ENCODE results near the gene UNKL. TPM values are rescaled to one million over a fixed set of nuclear protein-coding genes. Genes with fewer than 3 reads are reported as not detected.

The UNKL gene
- total RNA-seq, 1 experiment from 2014 or later, result 32.0 TPM

DNA sequence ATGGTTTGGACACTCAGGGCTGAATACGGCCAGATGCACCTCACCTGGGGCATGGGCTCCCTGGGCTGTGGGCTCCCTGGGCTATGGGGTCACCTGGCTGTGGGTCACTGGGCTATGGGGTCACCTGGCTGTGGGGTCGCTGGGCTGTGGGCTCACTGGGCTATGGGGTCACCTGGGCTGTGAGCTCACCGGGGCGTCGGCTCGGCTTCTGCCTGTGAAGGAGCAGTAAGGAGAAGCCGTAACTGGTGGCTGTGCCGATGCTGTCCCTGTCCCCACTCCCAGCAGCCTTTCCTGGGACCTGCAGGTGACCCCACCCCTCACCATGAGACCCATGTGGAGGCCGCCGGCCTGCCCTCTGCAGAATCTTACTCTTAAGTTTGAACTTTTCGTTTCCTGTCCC lies 14.5 kb upstream of the UNKL start:
- WGBS (ENCODE audit: extremely low coverage, insufficient read length, low lambda C conversion rate), result no CpG with 5 or more reads among the region's 11 CpGs
- Mint-ChIP-seq H3K4me1 (no peaks in the 10 kb centered on the region; a peak in 1 of 4 replicates), H3K27me3 (ENCODE audit: low read depth) (no peaks in the 10 kb centered on the region; the same call in 1 of the 2 replicates), H3K9me3 (no peaks in the 10 kb centered on the region), H3K4me3 (no peak overlapping the region), H3K36me3 (ENCODE audit: insufficient read depth in 1 of 3, low read depth in 3 of 3) (no peaks in the 10 kb centered on the region), H3K27ac (no peak overlapping the region)
- Histone ChIP-seq H2BK120ac (ENCODE audit: low read depth, low read length, poor library complexity, severe bottlenecking) (no peak overlapping the region), H3K79me2 (ENCODE audit: insufficient read depth, low read length) (no peaks in the 10 kb centered on the region), H4K91ac (ENCODE audit: insufficient read length, low read depth, low read length) (peak overlapping the region; percentile 91), H2BK12ac (ENCODE audit: insufficient read length, low read depth, low read length) (no peak overlapping the region), H3K27ac (ENCODE audit: insufficient read length, low read depth, low read length) (no peak overlapping the region), H3K9me3 (ENCODE audit: control insufficient read depth, low read depth, low read length) (no peaks in the 10 kb centered on the region), H3K9ac (ENCODE audit: extremely low read depth, insufficient read length, low read length) (no peak overlapping the region), H3K4me1 (ENCODE audit: insufficient read depth, low read length) (no peaks in the 10 kb centered on the region), H3K23me2 (ENCODE audit: insufficient read length, low read depth, low read length, poor library complexity, severe bottlenecking) (no peaks in the 10 kb centered on the region), H3T11ph (ENCODE audit: low read length) (no peak overlapping the region), H4K8ac (replicated peaks; ENCODE audit: insufficient read length, low read depth, low read length) (no peak overlapping the region), H3K23ac (ENCODE audit: insufficient read length, low read depth, low read length) (no peak overlapping the region), H4K5ac (ENCODE audit: insufficient read length, low read depth, low read length) (no peak overlapping the region), H3K56ac (ENCODE audit: insufficient read length, low read depth, low read length) (no peak overlapping the region), H2BK20ac (ENCODE audit: low read depth, low read length, poor library complexity, severe bottlenecking) (no peak overlapping the region), H2AFZ (ENCODE audit: low read length) (no peak overlapping the region), H3K27me3 (ENCODE audit: insufficient read depth, low read length) (no peaks in the 10 kb centered on the region), H3K4me2 (ENCODE audit: insufficient read depth, insufficient read length, low read length) (no peak overlapping the region), H3K4ac (ENCODE audit: low read depth, low read length) (peak overlapping the region; percentile 62; the same call in 1 of the 2 replicates), H3K14ac (ENCODE audit: insufficient read depth, low read length) (no peak overlapping the region; the same call in 1 of the 2 replicates), H3K79me1 (ENCODE audit: insufficient read depth, low read depth, low read length, poor library complexity, severe bottlenecking) (no peaks in the 10 kb centered on the region), H2BK15ac (ENCODE audit: low read depth, low read length) (no peak overlapping the region; the same call in 1 of the 2 replicates), H4K20me1 (ENCODE audit: control insufficient read depth, insufficient read depth, insufficient read length) (no peaks in the 10 kb centered on the region), H3K18ac (ENCODE audit: insufficient read length, low read depth, low read length) (peak overlapping the region; percentile 15), H2AK5ac (ENCODE audit: insufficient read length, low read length) (no peak overlapping the region), H2BK5ac (ENCODE audit: insufficient read length, low read length) (no peak overlapping the region)
- TF ChIP-seq, protein P1, sequence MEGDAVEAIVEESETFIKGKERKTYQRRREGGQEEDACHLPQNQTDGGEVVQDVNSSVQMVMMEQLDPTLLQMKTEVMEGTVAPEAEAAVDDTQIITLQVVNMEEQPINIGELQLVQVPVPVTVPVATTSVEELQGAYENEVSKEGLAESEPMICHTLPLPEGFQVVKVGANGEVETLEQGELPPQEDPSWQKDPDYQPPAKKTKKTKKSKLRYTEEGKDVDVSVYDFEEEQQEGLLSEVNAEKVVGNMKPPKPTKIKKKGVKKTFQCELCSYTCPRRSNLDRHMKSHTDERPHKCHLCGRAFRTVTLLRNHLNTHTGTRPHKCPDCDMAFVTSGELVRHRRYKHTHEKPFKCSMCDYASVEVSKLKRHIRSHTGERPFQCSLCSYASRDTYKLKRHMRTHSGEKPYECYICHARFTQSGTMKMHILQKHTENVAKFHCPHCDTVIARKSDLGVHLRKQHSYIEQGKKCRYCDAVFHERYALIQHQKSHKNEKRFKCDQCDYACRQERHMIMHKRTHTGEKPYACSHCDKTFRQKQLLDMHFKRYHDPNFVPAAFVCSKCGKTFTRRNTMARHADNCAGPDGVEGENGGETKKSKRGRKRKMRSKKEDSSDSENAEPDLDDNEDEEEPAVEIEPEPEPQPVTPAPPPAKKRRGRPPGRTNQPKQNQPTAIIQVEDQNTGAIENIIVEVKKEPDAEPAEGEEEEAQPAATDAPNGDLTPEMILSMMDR (conservative IDR thresholded peaks at IDR 0.05), result no peak
- DNase-seq, result no peak
